ENCODE measurements around the gene DLG5.
A peak's percentile ranks its signal among the peaks of the same experiment; 100 is the strongest.

Gene DLG5

GRCh38 chr10:77926566-77927401 is at the start of gene DLG5:
DLG5 (minus strand) TSS chr10:77926755; CDS start chr10:77926520, 235 bp downstream.
- DNase-seq = peak in 11 of 14 donors; percentile 19 to 73 (median 49)

GRCh38 chr10:77975086-77975666 is 48.6 kb upstream of the DLG5 start:
- no peak for DNase-seq

GRCh38 chr10:77974396-77975074 is 48.0 kb upstream of the DLG5 start:
- DNase-seq = no peak

- no peak for DNase-seq
Measured at GRCh38 chr10:77973276-77973675, 46.7 kb upstream of the DLG5 start.

- DNase-seq = no peak
Measured at GRCh38 chr10:77972148-77972547, 45.6 kb upstream of the DLG5 start.

GRCh38 chr10:77971804-77972144 is 45.2 kb upstream of the DLG5 start:
- no peak for DNase-seq

- no peak for DNase-seq
Measured at GRCh38 chr10:77970869-77971803, 44.6 kb upstream of the DLG5 start.

- DNase-seq = no peak
Measured at GRCh38 chr10:77969114-77969513, 42.6 kb upstream of the DLG5 start.

- DNase-seq = no peak
Measured at GRCh38 chr10:77967611-77968022, 41.1 kb upstream of the DLG5 start.

- no peak for DNase-seq
Measured at GRCh38 chr10:77965294-77965693, 38.7 kb upstream of the DLG5 start.

- no peak for DNase-seq
Measured at GRCh38 chr10:77964811-77965210, 38.3 kb upstream of the DLG5 start.

- no peak for DNase-seq
Measured at GRCh38 chr10:77963901-77964300, 37.3 kb upstream of the DLG5 start.

GRCh38 chr10:77962350-77963146 is 36.0 kb upstream of the DLG5 start:
- no peak for DNase-seq

- no peak for DNase-seq
Measured at GRCh38 chr10:77961668-77962067, 35.1 kb upstream of the DLG5 start.

GRCh38 chr10:77960829-77961329 is 34.3 kb upstream of the DLG5 start:
- DNase-seq = no peak

- no peak for DNase-seq
Measured at GRCh38 chr10:77959887-77960455, 33.4 kb upstream of the DLG5 start.

GRCh38 chr10:77959384-77959783 is 32.8 kb upstream of the DLG5 start:
- peak in 4 of 14 donors; percentile 6 to 38 (median 14) for DNase-seq

- DNase-seq = no peak
Measured at GRCh38 chr10:77955136-77955535, 28.6 kb upstream of the DLG5 start.

GRCh38 chr10:77949167-77949566 is 22.6 kb upstream of the DLG5 start:
- DNase-seq = no peak

GRCh38 chr10:77946084-77946483 is 19.5 kb upstream of the DLG5 start:
- no peak for DNase-seq

GRCh38 chr10:77944519-77944918 is 18.0 kb upstream of the DLG5 start:
- DNase-seq = no peak

Data from C1 segment of cervical spinal cord (tissue), 14 donors.